GM18907 (cell line): ENCODE measurements around the gene SPI1.
A peak's percentile ranks its signal among the peaks of the same experiment; 100 is the strongest.

Experiments used
- ATAC-seq: cut with Tn5 transposase; IDR thresholded peaks from one replicate; pipeline ENCODE4 v1.9.1; 2021; ENCODE audit warnings: mild to moderate bottlenecking, moderate library complexity; ENCODE audit not compliant: unreplicated experiment

The SPI1 gene

GRCh38 chr11:47389577-47390421, 11.5 kb upstream of the SPI1 start:
- no peak for ATAC-seq

- ATAC-seq, result no peak
Measured at GRCh38 chr11:47388697-47389576, 10.6 kb upstream of the SPI1 start.

- no peak for ATAC-seq
Measured at GRCh38 chr11:47387944-47388696, 9.8 kb upstream of the SPI1 start.

GRCh38 chr11:47384498-47384897, 6.2 kb upstream of the SPI1 start:
- ATAC-seq, result no peak

GRCh38 chr11:47383071-47383470, 4.7 kb upstream of the SPI1 start:
- ATAC-seq, result no peak

- ATAC-seq, result no peak
Measured at GRCh38 chr11:47380078-47380477, 1.7 kb upstream of the SPI1 start.

GRCh38 chr11:47379317-47379716, 970 bp upstream of the SPI1 start:
- ATAC-seq, result no peak

GRCh38 chr11:47378836-47379170, 456 bp upstream of the SPI1 start:
- peak; percentile 14 for ATAC-seq

GRCh38 chr11:47377571-47378009, 757 bp downstream of the SPI1 start:
- peak; percentile 18 for ATAC-seq

- ATAC-seq, result peak; percentile 41
Measured at GRCh38 chr11:47376525-47377371, 1.6 kb downstream of the SPI1 start.

- ATAC-seq, result no peak
Measured at GRCh38 chr11:47376107-47376524, 2.2 kb downstream of the SPI1 start.

- no peak for ATAC-seq
Measured at GRCh38 chr11:47375546-47376085, 2.7 kb downstream of the SPI1 start.

GRCh38 chr11:47375020-47375419, 3.3 kb downstream of the SPI1 start:
- no peak for ATAC-seq

GRCh38 chr11:47374720-47375019, 3.7 kb downstream of the SPI1 start:
- ATAC-seq, result no peak

- ATAC-seq, result peak; percentile 42
Measured at GRCh38 chr11:47373876-47374719, 4.2 kb downstream of the SPI1 start.

- ATAC-seq, result no peak
Measured at GRCh38 chr11:47372422-47372821, 5.9 kb downstream of the SPI1 start.

- ATAC-seq, result no peak
Measured at GRCh38 chr11:47369676-47370075, 8.7 kb downstream of the SPI1 start.

GRCh38 chr11:47366020-47366490, 12.3 kb downstream of the SPI1 start:
- no peak for ATAC-seq

- no peak for ATAC-seq
Measured at GRCh38 chr11:47361419-47361818, 16.9 kb downstream of the SPI1 start.
